ENCODE measurements around the gene MAP3K21. TPM values are rescaled to one million over a fixed set of nuclear protein-coding genes. Genes with fewer than 3 reads are reported as not detected.
A peak's percentile ranks its signal among the peaks of the same experiment; 100 is the strongest.

Gene MAP3K21
- total RNA-seq = 6.4 and 7.6 TPM in 2 replicates

DNA sequence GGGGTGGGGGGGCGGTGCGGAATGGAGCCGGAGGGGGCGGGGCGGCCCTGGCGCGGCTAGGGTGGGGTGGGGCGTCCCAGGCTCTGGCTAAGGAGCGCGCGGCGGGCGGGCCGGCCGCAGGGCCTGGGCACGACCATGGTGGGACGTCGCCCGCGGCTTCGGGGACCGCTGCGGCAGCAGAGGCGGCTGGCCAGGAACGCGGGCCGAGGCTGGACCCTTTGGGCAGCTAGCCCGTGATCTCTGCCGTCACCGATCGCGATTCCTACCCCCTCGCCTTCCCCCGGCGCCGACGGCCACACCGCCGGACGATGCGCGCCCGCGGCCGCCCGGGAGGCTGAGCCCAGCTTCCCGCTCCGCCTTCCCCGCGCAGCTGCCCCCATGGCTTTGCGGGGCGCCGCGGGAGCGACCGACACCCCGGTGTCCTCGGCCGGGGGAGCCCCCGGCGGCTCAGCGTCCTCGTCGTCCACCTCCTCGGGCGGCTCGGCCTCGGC is at the start of gene MAP3K21:
Gene MAP3K21 (plus strand): TSS at position 74 of the 491 bp plus-strand sequence. CDS start 305 bp downstream, at position 379.
- no peak for DNase-seq (ENCODE audit: low read depth)
- no peaks in the 10 kb centered on the region for H3K27me3 ChIP-seq (ENCODE audit: control insufficient read depth, insufficient read depth, low read length)
- peak within 1 kb of the TSS; percentile 60 for H3K4me3 ChIP-seq (ENCODE audit: low read depth, low read length)
- no peaks in the 10 kb centered on the region for H3K36me3 ChIP-seq (ENCODE audit: control insufficient read depth, insufficient read depth, low read length)
- TF ChIP-seq, protein P1, sequence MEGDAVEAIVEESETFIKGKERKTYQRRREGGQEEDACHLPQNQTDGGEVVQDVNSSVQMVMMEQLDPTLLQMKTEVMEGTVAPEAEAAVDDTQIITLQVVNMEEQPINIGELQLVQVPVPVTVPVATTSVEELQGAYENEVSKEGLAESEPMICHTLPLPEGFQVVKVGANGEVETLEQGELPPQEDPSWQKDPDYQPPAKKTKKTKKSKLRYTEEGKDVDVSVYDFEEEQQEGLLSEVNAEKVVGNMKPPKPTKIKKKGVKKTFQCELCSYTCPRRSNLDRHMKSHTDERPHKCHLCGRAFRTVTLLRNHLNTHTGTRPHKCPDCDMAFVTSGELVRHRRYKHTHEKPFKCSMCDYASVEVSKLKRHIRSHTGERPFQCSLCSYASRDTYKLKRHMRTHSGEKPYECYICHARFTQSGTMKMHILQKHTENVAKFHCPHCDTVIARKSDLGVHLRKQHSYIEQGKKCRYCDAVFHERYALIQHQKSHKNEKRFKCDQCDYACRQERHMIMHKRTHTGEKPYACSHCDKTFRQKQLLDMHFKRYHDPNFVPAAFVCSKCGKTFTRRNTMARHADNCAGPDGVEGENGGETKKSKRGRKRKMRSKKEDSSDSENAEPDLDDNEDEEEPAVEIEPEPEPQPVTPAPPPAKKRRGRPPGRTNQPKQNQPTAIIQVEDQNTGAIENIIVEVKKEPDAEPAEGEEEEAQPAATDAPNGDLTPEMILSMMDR (IDR thresholded peaks at IDR 0.05; ENCODE audit: insufficient read depth, low read length, poor library complexity, severe bottlenecking) = no peak

DNA sequence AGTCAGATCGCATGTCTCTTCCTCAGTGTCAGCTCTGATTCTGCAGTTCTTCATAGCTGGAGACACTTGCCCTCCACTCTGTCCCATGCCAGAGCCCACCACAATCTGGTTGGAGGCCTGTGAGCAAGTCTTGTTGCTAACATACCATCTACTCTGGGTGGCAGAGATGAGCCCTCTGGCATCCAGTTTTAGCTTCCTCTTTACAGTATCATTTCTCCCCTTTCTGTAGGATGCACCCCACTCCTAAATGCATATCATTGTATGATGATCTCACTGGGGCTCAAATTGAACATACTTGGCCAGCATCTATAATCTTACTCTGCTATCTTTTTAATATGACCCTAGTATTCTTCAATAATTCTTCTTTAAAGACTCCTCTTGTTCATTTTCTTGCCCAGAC is 48.9 kb upstream of the MAP3K21 start:
- TF ChIP-seq, protein P1 (IDR thresholded peaks at IDR 0.05; ENCODE audit: insufficient read depth, low read length, poor library complexity, severe bottlenecking) = no peak
- H3K27me3 ChIP-seq (ENCODE audit: control insufficient read depth, insufficient read depth, low read length) = no peaks in the 10 kb centered on the region
- DNase-seq (ENCODE audit: low read depth) = no peak
- no peaks in the 10 kb centered on the region for H3K36me3 ChIP-seq (ENCODE audit: control insufficient read depth, insufficient read depth, low read length)
- H3K4me3 ChIP-seq (ENCODE audit: low read depth, low read length) = no peak overlapping the region

DNA sequence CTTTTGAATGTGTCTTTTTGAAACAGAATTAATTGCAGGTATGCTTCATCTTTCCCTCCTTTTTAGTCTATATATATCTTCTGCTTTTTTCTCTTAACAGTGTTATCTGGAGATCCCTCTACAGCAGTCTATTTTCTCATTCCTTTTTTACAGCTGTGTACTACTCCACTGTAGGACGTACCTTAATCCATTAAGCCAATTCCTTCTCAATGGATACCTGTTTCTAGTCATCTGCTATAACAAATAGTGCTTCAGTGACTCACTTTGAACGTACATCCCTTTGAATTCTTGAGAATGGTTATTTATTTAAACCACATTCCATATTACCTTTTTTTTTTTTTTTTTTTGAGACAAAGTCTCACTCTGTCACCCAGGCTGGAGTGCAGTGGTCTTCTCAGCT is 47.6 kb upstream of the MAP3K21 start:
- H3K4me3 ChIP-seq (ENCODE audit: low read depth, low read length) = no peak overlapping the region
- no peaks in the 10 kb centered on the region for H3K36me3 ChIP-seq (ENCODE audit: control insufficient read depth, insufficient read depth, low read length)
- H3K27me3 ChIP-seq (ENCODE audit: control insufficient read depth, insufficient read depth, low read length) = no peaks in the 10 kb centered on the region
- TF ChIP-seq, protein P1 (IDR thresholded peaks at IDR 0.05; ENCODE audit: insufficient read depth, low read length, poor library complexity, severe bottlenecking) = no peak
- DNase-seq (ENCODE audit: low read depth) = no peak

DNA sequence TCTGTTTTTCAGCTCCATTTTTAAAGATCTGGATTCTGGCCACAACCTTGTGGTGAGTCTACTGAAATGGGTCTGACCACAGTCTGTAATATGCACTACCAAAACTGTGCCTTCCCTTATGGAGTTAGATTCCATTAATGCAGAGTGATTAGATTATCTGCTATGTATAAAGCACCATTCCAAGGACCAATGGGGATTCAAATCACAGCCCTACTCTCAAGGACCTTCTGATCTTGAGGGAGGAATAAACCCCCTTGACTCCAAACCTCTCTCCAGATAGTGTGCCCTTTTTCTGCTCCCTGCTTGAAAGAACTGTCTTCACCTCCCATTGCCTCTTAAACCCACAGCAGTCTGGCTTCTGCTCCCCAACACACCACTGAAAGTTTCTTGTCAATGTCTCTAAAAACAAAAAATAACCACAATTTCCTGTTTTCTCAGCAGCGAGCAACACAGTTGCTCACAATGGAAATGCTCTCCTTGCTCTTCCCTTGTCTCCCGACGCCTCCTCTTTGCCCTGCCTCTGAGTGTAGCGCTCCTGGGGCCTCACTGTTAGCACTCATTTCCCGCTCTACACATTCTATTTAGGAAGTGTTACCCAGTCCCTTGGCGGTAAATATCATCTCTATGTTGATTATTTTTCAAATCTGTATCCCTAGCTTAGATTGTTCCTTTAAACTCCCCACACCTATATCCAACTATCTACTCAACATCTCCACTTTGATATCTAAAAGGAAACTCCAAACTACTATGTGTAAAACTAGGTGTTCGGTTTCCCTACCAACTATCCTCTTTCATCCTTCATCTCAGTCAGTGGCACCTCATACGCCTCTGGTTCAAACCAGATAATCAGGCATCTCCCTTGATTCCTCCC is 45.6 kb upstream of the MAP3K21 start:
- no peak for DNase-seq (ENCODE audit: low read depth)
- H3K36me3 ChIP-seq (ENCODE audit: control insufficient read depth, insufficient read depth, low read length) = no peaks in the 10 kb centered on the region
- H3K4me3 ChIP-seq (ENCODE audit: low read depth, low read length) = no peak overlapping the region
- TF ChIP-seq, protein P1 (IDR thresholded peaks at IDR 0.05; ENCODE audit: insufficient read depth, low read length, poor library complexity, severe bottlenecking) = no peak
- H3K27me3 ChIP-seq (ENCODE audit: control insufficient read depth, insufficient read depth, low read length) = no peaks in the 10 kb centered on the region

DNA sequence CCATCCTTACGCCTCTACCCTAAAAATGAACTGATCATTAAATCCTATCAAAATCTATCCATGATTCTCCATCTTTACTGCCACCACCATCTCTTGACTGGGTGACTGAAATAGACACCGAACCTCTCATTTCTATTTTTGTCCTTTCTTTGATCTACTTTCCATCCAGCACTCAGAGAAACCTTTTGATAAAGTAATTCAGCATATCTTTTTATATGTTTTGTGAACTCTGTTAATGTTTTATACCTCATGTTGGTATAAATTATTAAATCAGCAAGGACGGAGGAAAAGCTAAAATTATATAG is 45.0 kb upstream of the MAP3K21 start:
- DNase-seq (ENCODE audit: low read depth) = no peak
- H3K27me3 ChIP-seq (ENCODE audit: control insufficient read depth, insufficient read depth, low read length) = no peaks in the 10 kb centered on the region
- no peak overlapping the region for H3K4me3 ChIP-seq (ENCODE audit: low read depth, low read length)
- TF ChIP-seq, protein P1 (IDR thresholded peaks at IDR 0.05; ENCODE audit: insufficient read depth, low read length, poor library complexity, severe bottlenecking) = no peak
- H3K36me3 ChIP-seq (ENCODE audit: control insufficient read depth, insufficient read depth, low read length) = no peaks in the 10 kb centered on the region
